HG03432 (cell line): ENCODE results near the gene DCBLD2.
A peak's percentile ranks its signal among the peaks of the same experiment; 100 is the strongest.

Experiments
- ATAC-seq: cut with Tn5 transposase; IDR thresholded peaks from one replicate; pipeline ENCODE4 v1.9.1; 2021; ENCODE audit warnings: mild to moderate bottlenecking, moderate library complexity; ENCODE audit not compliant: unreplicated experiment

DCBLD2 gene

GRCh38 chr3:98772022-98772421 lies 129.5 kb downstream of the DCBLD2 start:
- no peak for ATAC-seq

- ATAC-seq, result peak; percentile 95
Measured at GRCh38 chr3:98770261-98771039, 131.0 kb downstream of the DCBLD2 start.

DNA sequence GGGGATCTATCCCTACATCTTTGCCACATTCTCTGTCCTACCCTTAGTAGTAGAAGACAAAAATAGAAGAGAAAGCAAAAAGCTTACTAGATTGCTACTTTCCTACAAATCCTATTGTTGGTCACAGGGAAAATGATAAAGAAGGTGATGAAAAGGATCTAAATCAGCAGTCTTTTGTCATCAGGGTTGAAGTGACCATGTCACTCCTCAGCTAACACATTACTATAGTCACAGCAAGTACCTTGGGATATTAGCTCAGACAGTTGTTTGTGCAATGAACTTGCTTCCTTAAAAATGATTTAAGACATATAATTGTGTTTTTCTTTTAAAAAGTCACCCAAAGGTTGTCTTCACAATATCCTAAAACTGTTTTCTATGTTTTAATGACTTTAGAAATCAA lies 132.0 kb downstream of the DCBLD2 start:
- ATAC-seq, result no peak

DNA sequence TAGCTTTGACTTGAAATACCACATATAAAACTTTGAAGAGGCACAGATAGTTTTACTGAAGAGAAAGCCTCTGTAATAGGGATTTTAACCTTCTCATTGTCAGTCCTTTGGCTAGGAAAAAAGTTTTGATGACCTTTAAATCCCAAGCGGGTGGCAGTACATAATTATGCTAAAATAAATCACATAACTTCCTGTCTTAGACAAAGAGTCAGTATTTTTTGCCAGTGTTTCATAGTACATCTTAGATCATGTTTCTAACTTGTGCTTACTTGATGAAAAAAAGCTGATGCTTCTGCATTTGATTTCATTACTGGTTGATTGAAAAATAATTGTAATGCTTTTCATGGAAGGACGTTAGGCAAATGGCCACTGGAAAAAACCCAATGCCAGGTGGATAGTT lies 132.5 kb downstream of the DCBLD2 start:
- no peak for ATAC-seq

- no peak for ATAC-seq
Measured at GRCh38 chr3:98766924-98767323, 134.6 kb downstream of the DCBLD2 start.

DNA sequence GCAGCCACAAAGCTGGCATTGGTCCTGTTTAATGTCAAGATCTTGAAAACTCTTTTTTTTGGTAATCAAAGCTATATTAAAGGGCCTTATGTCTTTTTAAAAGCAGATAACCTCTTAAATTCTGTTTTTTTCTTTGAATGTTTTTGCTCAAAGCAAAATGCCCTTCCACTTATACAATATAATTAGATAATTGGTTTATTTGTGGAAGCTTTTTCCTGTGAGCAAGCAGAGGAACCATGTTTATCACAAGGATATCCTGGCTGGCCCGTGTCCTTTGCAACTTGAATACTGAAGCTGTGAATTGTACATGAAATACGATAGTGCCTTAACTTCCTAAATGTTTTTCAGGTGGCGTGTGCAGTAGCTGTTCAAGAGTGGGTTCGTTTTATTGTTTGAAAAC lies 135.8 kb downstream of the DCBLD2 start:
- ATAC-seq, result no peak

GRCh38 chr3:98764472-98764884 lies 137.0 kb downstream of the DCBLD2 start:
- no peak for ATAC-seq

GRCh38 chr3:98763819-98764418 lies 137.6 kb downstream of the DCBLD2 start:
- ATAC-seq, result no peak

- peak; percentile 58 for ATAC-seq
Measured at GRCh38 chr3:98763076-98763475, 138.4 kb downstream of the DCBLD2 start, which contains the start of gene ST3GAL6. TSS of gene ST3GAL6 (plus strand) at chr3:98763340. CDS start at chr3:98768441, 5,101 bp downstream.

DNA sequence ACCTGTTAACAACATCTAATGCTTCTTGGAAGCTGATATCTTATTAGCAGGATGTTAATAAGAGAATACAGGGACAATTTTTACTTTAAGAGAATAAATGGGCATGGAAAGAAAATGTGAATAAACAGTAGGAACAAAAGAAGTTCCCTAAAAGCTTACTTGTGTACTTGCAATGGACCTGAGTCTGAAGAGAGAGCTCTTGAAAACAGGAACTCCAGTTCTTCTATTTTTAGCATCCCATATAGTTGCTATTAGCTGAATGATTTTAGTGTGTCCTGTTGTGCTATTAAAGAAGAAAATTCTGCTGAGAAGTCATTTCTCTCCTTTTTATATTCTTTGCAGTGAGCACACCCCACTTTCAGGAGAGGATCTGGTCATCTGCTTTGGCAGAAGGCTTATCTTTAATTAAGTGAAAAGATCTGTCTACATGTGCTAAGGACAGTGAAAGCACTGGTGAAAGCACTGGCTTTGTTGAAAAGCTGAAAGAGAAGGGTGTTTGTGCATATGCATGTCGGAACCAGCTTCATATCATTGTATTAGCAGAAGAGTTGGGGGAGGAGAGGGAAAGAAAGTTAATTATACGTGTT lies 139.8 kb downstream of the DCBLD2 start:
- ATAC-seq, result no peak

- ATAC-seq, result no peak
Measured at GRCh38 chr3:98759629-98760028, 141.9 kb downstream of the DCBLD2 start.

GRCh38 chr3:98755601-98756000 lies 145.9 kb downstream of the DCBLD2 start:
- no peak for ATAC-seq

DNA sequence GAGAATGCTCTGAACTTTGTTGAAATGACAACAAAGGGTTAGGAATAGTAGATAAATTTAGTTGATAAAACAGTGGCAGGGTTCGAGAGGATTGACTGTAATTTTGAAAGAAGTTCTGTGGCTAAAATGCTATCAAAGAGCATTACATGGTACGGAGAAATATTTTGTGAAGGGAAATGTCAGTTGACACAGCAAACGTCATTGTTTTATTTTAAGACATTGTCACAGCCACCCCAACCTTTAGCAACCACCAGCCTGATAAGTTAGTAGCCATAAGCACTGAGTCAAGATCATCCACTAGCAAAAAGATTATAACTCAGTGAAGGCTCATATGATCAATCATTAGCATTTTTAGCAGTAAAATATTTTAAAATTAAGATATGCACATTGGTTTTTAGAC lies 147.0 kb downstream of the DCBLD2 start:
- ATAC-seq, result no peak

GRCh38 chr3:98750276-98750919 lies 151.1 kb downstream of the DCBLD2 start:
- no peak for ATAC-seq

DNA sequence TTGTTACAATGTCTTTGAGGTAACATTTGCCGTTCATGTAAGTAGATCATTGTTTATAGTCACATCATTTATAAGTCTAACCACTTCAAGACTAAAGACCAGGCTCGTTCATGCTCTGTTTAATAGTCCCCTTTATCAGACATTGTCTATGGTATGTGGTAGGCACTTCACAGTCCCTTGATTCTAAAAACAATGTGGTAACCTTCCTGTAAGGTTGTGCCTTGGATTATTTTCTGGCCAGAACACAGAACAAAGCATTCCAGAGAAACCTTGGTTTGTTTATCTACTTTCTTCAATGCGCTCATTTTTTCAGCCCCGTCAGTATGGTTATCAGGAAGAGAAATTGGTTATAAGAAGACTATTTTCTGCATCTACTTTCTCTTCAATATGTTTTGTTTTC lies 154.6 kb downstream of the DCBLD2 start:
- ATAC-seq, result no peak

GRCh38 chr3:98746122-98746521 lies 155.4 kb downstream of the DCBLD2 start:
- ATAC-seq, result no peak
